H9 (cell line): ENCODE data around the gene EPB41L2. TPM values are rescaled to one million over a fixed set of nuclear protein-coding genes. Genes with fewer than 3 reads are reported as not detected.

Experiments used
- DNase-seq: peaks from one replicate; pipeline ENCODE4 v3.0.0-alpha.2; 2017
- H2AFZ ChIP-seq: one replicate; pipeline ENCODE4 v1.6.1; 2013; ENCODE audit warnings: mild to moderate bottlenecking, low read length, control low read depth, moderate library complexity
- H2AK5ac ChIP-seq: 2 replicates; pipeline ENCODE4 v1.6.1; 2013; ENCODE audit warnings: low read length, control low read depth, mixed read lengths; ENCODE audit not compliant: insufficient read length
- H2BK120ac ChIP-seq: one replicate; pipeline ENCODE4 v1.6.1; 2013; ENCODE audit warnings: low read depth, mild to moderate bottlenecking, low read length, control low read depth, inconsistent platforms; ENCODE audit not compliant: poor library complexity, severe bottlenecking
- H2BK12ac ChIP-seq: 2 replicates; pipeline ENCODE4 v1.6.1; 2013; ENCODE audit warnings: low read length, control low read depth, mixed read lengths, low read depth; ENCODE audit not compliant: insufficient read length
- H2BK15ac ChIP-seq: 2 replicates; pipeline ENCODE4 v1.6.1; 2013; ENCODE audit warnings: low read depth, low read length, control low read depth
- H2BK20ac ChIP-seq: one replicate; pipeline ENCODE4 v1.6.1; 2013; ENCODE audit warnings: low read depth, mild to moderate bottlenecking, low read length, control low read depth, inconsistent platforms; ENCODE audit not compliant: poor library complexity, severe bottlenecking
- H2BK5ac ChIP-seq: 2 replicates; pipeline ENCODE4 v1.6.1; 2013; ENCODE audit warnings: low read length, control low read depth, mixed read lengths; ENCODE audit not compliant: insufficient read length
- H3K14ac ChIP-seq: 2 replicates; pipeline ENCODE4 v1.6.1; 2013; ENCODE audit warnings: low read length, control low read depth; ENCODE audit not compliant: insufficient read depth
- H3K18ac ChIP-seq: 2 replicates; pipeline ENCODE4 v1.6.1; 2013; ENCODE audit warnings: low read depth, mild to moderate bottlenecking, mixed read lengths, low read length, control low read depth; ENCODE audit not compliant: insufficient read length
- H3K23ac ChIP-seq: 2 replicates; pipeline ENCODE4 v1.6.1; 2013; ENCODE audit warnings: low read length, control low read depth, mixed read lengths, low read depth; ENCODE audit not compliant: insufficient read length
- H3K23me2 ChIP-seq: 2 replicates; pipeline ENCODE4 v1.6.1; 2013; ENCODE audit warnings: low read depth, mild to moderate bottlenecking, mixed read lengths, low read length, control low read depth; ENCODE audit not compliant: insufficient read length, poor library complexity, severe bottlenecking
- H3K27ac ChIP-seq: 2 replicates; pipeline ENCODE4 v1.5.1; 2013; ENCODE audit warnings: low read length, control low read depth, mixed read lengths, low read depth; ENCODE audit not compliant: insufficient read length
- H3K27me3 ChIP-seq: 2 replicates; pipeline ENCODE4 v1.6.1; 2013; ENCODE audit warnings: low read length, control low read depth, inconsistent platforms; ENCODE audit not compliant: insufficient read depth
- H3K4ac ChIP-seq: 2 replicates; pipeline ENCODE4 v1.6.1; 2013; ENCODE audit warnings: low read depth, mild to moderate bottlenecking, control low read depth, inconsistent platforms, low read length, moderate library complexity
- H3K4me1 ChIP-seq: 2 replicates; pipeline ENCODE4 v1.6.1; 2013; ENCODE audit warnings: low read length, control low read depth, inconsistent platforms; ENCODE audit not compliant: insufficient read depth
- H3K4me2 ChIP-seq: 2 replicates; pipeline ENCODE4 v1.6.1; 2013; ENCODE audit warnings: low read length, control low read depth, mixed read lengths; ENCODE audit not compliant: insufficient read length, insufficient read depth
- H3K56ac ChIP-seq: 2 replicates; pipeline ENCODE4 v1.6.1; 2013; ENCODE audit warnings: low read depth, mild to moderate bottlenecking, mixed read lengths, low read length, control low read depth; ENCODE audit not compliant: insufficient read length
- H3K79me1 ChIP-seq: 2 replicates; pipeline ENCODE4 v1.6.1; 2013; ENCODE audit warnings: low read depth, mild to moderate bottlenecking, moderate library complexity, low read length, control low read depth, inconsistent platforms; ENCODE audit not compliant: insufficient read depth, poor library complexity, severe bottlenecking
- H3K79me2 ChIP-seq: 2 replicates; pipeline ENCODE4 v1.6.1; 2013; ENCODE audit warnings: low read length, control low read depth, inconsistent platforms; ENCODE audit not compliant: insufficient read depth
- H3K9ac ChIP-seq: 2 replicates; pipeline ENCODE4 v1.6.1; 2013; ENCODE audit warnings: low read length, control low read depth, mixed read lengths; ENCODE audit not compliant: insufficient read length; ENCODE audit errors: extremely low read depth
- H3K9me3 ChIP-seq: one replicate; pipeline ENCODE4 v1.6.1; 2013; ENCODE audit warnings: low read depth, low read length, inconsistent platforms; ENCODE audit not compliant: control insufficient read depth
- H3T11ph ChIP-seq: one replicate; pipeline ENCODE4 v1.6.1; 2013; ENCODE audit warnings: mild to moderate bottlenecking, low read length, control low read depth, inconsistent platforms
- H4K20me1 ChIP-seq: one replicate; pipeline ENCODE4 v1.6.1; 2013; ENCODE audit not compliant: control insufficient read depth, insufficient read length, insufficient read depth
- H4K5ac ChIP-seq: 2 replicates; pipeline ENCODE4 v1.6.1; 2013; ENCODE audit warnings: low read depth, mild to moderate bottlenecking, mixed read lengths, low read length, control low read depth; ENCODE audit not compliant: insufficient read length
- H4K8ac ChIP-seq: replicated peaks from 2 replicates; pipeline ENCODE4 v1.6.1; 2013; ENCODE audit warnings: low read length, control low read depth, mixed read lengths, low read depth; ENCODE audit not compliant: insufficient read length
- H4K91ac ChIP-seq: 2 replicates; pipeline ENCODE4 v1.6.1; 2013; ENCODE audit warnings: low read depth, mild to moderate bottlenecking, moderate library complexity, mixed read lengths, low read length, control low read depth; ENCODE audit not compliant: insufficient read length
- H3K27ac Mint-ChIP-seq, 3 experiments: 2 replicates in 2 of 3; 3 replicates in 1 of 3; pipeline ENCODE4 v1.8.0; 2020 to 2021; ENCODE audit warnings: mixed read lengths in 3 of 3, mild to moderate bottlenecking in 1 of 3, moderate library complexity in 1 of 3
- H3K27me3 Mint-ChIP-seq: 2 replicates; pipeline ENCODE4 v1.8.0; 2021; ENCODE audit warnings: low read depth, mild to moderate bottlenecking, moderate library complexity, mixed read lengths
- H3K36me3 Mint-ChIP-seq, 3 experiments: 2 replicates in 2 of 3; 3 replicates in 1 of 3; pipeline ENCODE4 v1.8.0; 2020 to 2021; ENCODE audit warnings: low read depth in 3 of 3, mixed read lengths in 3 of 3; ENCODE audit not compliant: insufficient read depth in 1 of 3
- H3K4me1 Mint-ChIP-seq, 2 experiments: 2 replicates each; pipeline ENCODE4 v1.8.0; 2020; ENCODE audit warnings: mixed read lengths in 2 of 2
- H3K4me3 Mint-ChIP-seq, 2 experiments: 2 replicates in 1 of 2; 3 replicates in 1 of 2; pipeline ENCODE4 v1.8.0; 2020 to 2021; ENCODE audit warnings: mild to moderate bottlenecking in 2 of 2, mixed read lengths in 2 of 2, moderate library complexity in 1 of 2
- H3K9me3 Mint-ChIP-seq, 2 experiments: 2 replicates in 1 of 2; 3 replicates in 1 of 2; pipeline ENCODE4 v1.8.0; 2020; ENCODE audit warnings: mild to moderate bottlenecking in 2 of 2, mixed read lengths in 2 of 2, moderate library complexity in 1 of 2
- CTCF ChIP-seq: fragments of 200-600 bp; sonication (generic); conservative IDR thresholded peaks from 3 replicates; pipeline ENCODE4 v1.8.0; 2021; ENCODE audit warnings: antibody characterized with exemption, mild to moderate bottlenecking
- WGBS: extraction: QIAGEN DNeasy Blood & Tissue Kit; methylation state at CpG from one replicate; pipeline ENCODE4 v1.1.7; 2013; ENCODE audit warnings: missing lambda C conversion rate, low lambda C conversion rate, mixed read lengths; ENCODE audit not compliant: insufficient read length; ENCODE audit errors: extremely low coverage; 5-methylcytosine and 5-hydroxymethylcytosine counted together
- total RNA-seq: library from RNA; stranded (reverse); gene quantifications from 2 replicates; pipeline ENCODE4 v1.2.1, GENCODE V29; 2021

The EPB41L2 gene
- total RNA-seq, 1 experiment from 2014 or later = 90.2 TPM

GRCh38 chr6:131084982-131085381 lies 21.9 kb upstream of the EPB41L2 start:
- H2BK15ac ChIP-seq = no peak overlapping the region
- no CpG with 5 or more reads among the region's 2 CpGs for WGBS
- H3K4me1 Mint-ChIP-seq = peaks cover 4% of the 10 kb centered on the region in 2 experiments
- no peaks in the 10 kb centered on the region for H3K79me2 ChIP-seq
- no peak overlapping the region for H2BK5ac ChIP-seq
- H2AK5ac ChIP-seq = no peak overlapping the region
- no peak overlapping the region for H3K56ac ChIP-seq
- no peaks in the 10 kb centered on the region for H3K27me3 ChIP-seq
- no peak overlapping the region for H2BK20ac ChIP-seq
- peaks cover 27 to 28% of the 10 kb centered on the region in 2 experiments for H3K9me3 Mint-ChIP-seq
- H3K4me3 Mint-ChIP-seq = no peak overlapping the region
- peak; percentile 50; the same call in 2 of the 3 replicates for TF ChIP-seq CTCF
- H4K5ac ChIP-seq = no peak overlapping the region
- no peaks in the 10 kb centered on the region for H3K4me1 ChIP-seq
- H3K27me3 Mint-ChIP-seq = 0 out of 2 replicates have a peak, but pooled peaks cover 8% of the 10 kb centered on the region
- no peak overlapping the region for H3K27ac ChIP-seq
- H3K23me2 ChIP-seq = no peaks in the 10 kb centered on the region
- H3K36me3 Mint-ChIP-seq = peaks cover 14 to 24% (median 18%) of the 10 kb centered on the region in 3 experiments
- H3K9ac ChIP-seq = no peak overlapping the region
- H3K9me3 ChIP-seq = no peaks in the 10 kb centered on the region
- H4K20me1 ChIP-seq = no peaks in the 10 kb centered on the region
- no peak overlapping the region for H4K8ac ChIP-seq
- H3K23ac ChIP-seq = no peak overlapping the region
- no peak overlapping the region for H3K4ac ChIP-seq
- DNase-seq = peak; percentile 43
- H3K79me1 ChIP-seq = no peaks in the 10 kb centered on the region
- H2AFZ ChIP-seq = no peak overlapping the region
- no peak overlapping the region for H2BK120ac ChIP-seq
- H2BK12ac ChIP-seq = no peak overlapping the region
- no peak overlapping the region for H3K27ac Mint-ChIP-seq
- no peak overlapping the region for H4K91ac ChIP-seq
- H3T11ph ChIP-seq = no peak overlapping the region
- no peak overlapping the region for H3K4me2 ChIP-seq
- no peak overlapping the region for H3K14ac ChIP-seq
- no peak overlapping the region for H3K18ac ChIP-seq
